ENCODE measurements around the gene SAA4.
"Not testable (repeated sequence)": the region's sequence is repeated elsewhere in the genome, so short reads cannot be mapped to it uniquely, and the experiment has no call there.

Gene SAA4

GRCh38 chr11:18253233-18253632 lies 16.6 kb upstream of the SAA4 start:
- peak in 1 of 42 donors; percentile 1 for DNase-seq
- intact Hi-C loops (cut with DNase I): no loop called here

GRCh38 chr11:18248561-18248960 lies 12.0 kb upstream of the SAA4 start, which contains the start of gene SAA2:
Gene SAA2 (minus strand): TSS chr11:18248668. CDS start chr11:18248011, 657 bp downstream.
- intact Hi-C loops (cut with DNase I): no loop called here
- DNase-seq: no peak

- DNase-seq; intact Hi-C loops (cut with DNase I): not testable (repeated sequence)
Measured at GRCh38 chr11:18247191-18247581, 10.6 kb upstream of the SAA4 start.

- intact Hi-C loops (cut with DNase I); DNase-seq: not testable (repeated sequence)
Measured at GRCh38 chr11:18246379-18247190, 10.0 kb upstream of the SAA4 start.

GRCh38 chr11:18245396-18245795 lies 8.8 kb upstream of the SAA4 start:
- no peak for DNase-seq

GRCh38 chr11:18243783-18244362 lies 7.3 kb upstream of the SAA4 start:
- intact Hi-C loops (cut with DNase I): no loop called here
- DNase-seq: peak in 29 of 42 donors; percentile 6 to 81 (median 37)

More at GRCh38 chr11:18245396-18245795, 8.8 kb upstream of the SAA4 start:
- intact Hi-C loops (cut with DNase I): no loop called here

GRCh38 chr11:18239655-18240054 lies 3.1 kb upstream of the SAA4 start:
- intact Hi-C loops (cut with DNase I): no loop called here
- DNase-seq: no peak

GRCh38 chr11:18235394-18236334 lies 938 bp downstream of the SAA4 start:
- no peak for DNase-seq
- intact Hi-C loops (cut with DNase I): no loop called here

- intact Hi-C loops (cut with DNase I): no loop called here
- DNase-seq: no peak
Measured at GRCh38 chr11:18233912-18234311, 2.7 kb downstream of the SAA4 start.

GRCh38 chr11:18230859-18231258 lies 5.7 kb downstream of the SAA4 start:
- intact Hi-C loops (cut with DNase I): no loop called here
- DNase-seq: no peak

GRCh38 chr11:18229501-18229900 lies 7.1 kb downstream of the SAA4 start:
- DNase-seq: no peak
- intact Hi-C loops (cut with DNase I): no loop called here

- DNase-seq: no peak
- intact Hi-C loops (cut with DNase I): no loop called here
Measured at GRCh38 chr11:18225913-18226312, 10.7 kb downstream of the SAA4 start.

GRCh38 chr11:18223591-18224387 lies 12.8 kb downstream of the SAA4 start:
- no peak for DNase-seq
- intact Hi-C loops (cut with DNase I): no loop called here

- intact Hi-C loops (cut with DNase I): no loop called here
- no peak for DNase-seq
Measured at GRCh38 chr11:18222814-18223421, 13.7 kb downstream of the SAA4 start.

GRCh38 chr11:18221274-18221876 lies 15.2 kb downstream of the SAA4 start:
- intact Hi-C loops (cut with DNase I): no loop called here

GRCh38 chr11:18209058-18209457 lies 27.5 kb downstream of the SAA4 start:
- no peak for DNase-seq
- intact Hi-C loops (cut with DNase I): no loop called here

More at GRCh38 chr11:18221274-18221876, 15.2 kb downstream of the SAA4 start:
- DNase-seq: no peak

- intact Hi-C loops (cut with DNase I): no loop called here
Measured at GRCh38 chr11:18204771-18205170, 31.8 kb downstream of the SAA4 start.

GRCh38 chr11:18204220-18204619 lies 32.4 kb downstream of the SAA4 start:
- intact Hi-C loops (cut with DNase I): no loop called here
- no peak for DNase-seq

More at GRCh38 chr11:18204771-18205170, 31.8 kb downstream of the SAA4 start:
- no peak for DNase-seq

Data from head of caudate nucleus (tissue), 42 donors.